ENCODE data around the gene ENPEP. TPM values are rescaled to one million over a fixed set of nuclear protein-coding genes. Genes with fewer than 3 reads are reported as not detected.
"Not testable (repeated sequence)": the region's sequence is repeated elsewhere in the genome, so short reads cannot be mapped to it uniquely, and the experiment has no call there.

Gene ENPEP
- total and polyA plus RNA-seq, 3 experiments from 2014 or later, result not detected

DNA sequence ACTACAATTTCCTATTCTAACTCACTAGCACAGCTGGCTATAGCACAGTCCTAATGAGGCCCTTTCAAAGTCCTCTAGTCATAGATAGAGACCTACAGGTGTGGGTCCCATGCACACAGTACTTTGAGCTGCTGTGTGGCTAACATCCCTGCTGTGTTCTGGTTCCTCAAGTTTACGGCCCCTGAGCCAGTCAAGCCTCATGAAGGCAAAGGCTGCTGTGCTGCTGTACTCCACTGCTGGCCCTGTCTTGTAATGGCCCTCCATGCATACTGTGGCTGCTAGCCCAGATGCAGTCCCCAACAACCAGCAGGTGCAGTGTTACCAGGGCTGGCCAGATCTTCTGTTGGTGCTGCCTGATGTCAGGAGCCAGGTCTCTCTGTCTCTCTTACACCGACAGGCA is 23.4 kb upstream of the ENPEP start:
- H3K9me3 ChIP-seq (ENCODE audit: low read length), result no peaks in the 10 kb centered on the region
- no peak overlapping the region for H3K27ac ChIP-seq (ENCODE audit: low read depth, low read length)
- peaks cover 5 to 18% of the 10 kb centered on the region in 2 donors for H3K27me3 Mint-ChIP-seq
- H3K9me3 Mint-ChIP-seq, result no peaks in the 10 kb centered on the region
- H3K36me3 ChIP-seq (ENCODE audit: insufficient read depth, low read length), result no peaks in the 10 kb centered on the region
- H3K4me3 ChIP-seq (ENCODE audit: low read length), result no peak overlapping the region
- no peaks in the 10 kb centered on the region for H3K4me1 Mint-ChIP-seq
- no peak overlapping the region for H3K27ac Mint-ChIP-seq
- H3K4me3 Mint-ChIP-seq, result no peak overlapping the region
- no peaks in the 10 kb centered on the region for H3K27me3 ChIP-seq (ENCODE audit: insufficient read depth, low read length, poor library complexity, severe bottlenecking)
- no peaks in the 10 kb centered on the region for H3K4me1 ChIP-seq (ENCODE audit: insufficient read depth, low read length)
- no peak for DNase-seq
- H3K36me3 Mint-ChIP-seq, result no peaks in the 10 kb centered on the region
- ChIA-PET POLR2A (no interaction called here), CTCF (no interaction called here)

DNA sequence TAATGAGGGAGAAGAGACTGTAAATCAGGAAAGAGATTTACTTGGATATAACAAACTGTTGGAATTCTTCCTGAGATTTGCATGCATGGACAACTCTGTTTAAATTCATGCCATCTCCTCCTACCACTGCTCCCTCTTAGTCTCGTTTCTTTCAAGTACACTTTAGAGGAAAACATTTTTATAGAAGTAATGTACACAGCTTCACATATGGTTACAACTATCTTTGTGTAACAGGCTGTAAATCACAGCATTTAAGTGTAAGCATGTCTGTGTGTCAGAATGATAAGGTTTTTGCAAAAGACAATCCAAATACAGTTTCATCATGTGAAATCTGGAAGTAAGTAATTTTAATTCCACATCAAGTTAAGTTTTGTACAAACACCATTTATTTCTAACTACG is 21.5 kb upstream of the ENPEP start:
- Mint-ChIP-seq H3K27ac (no peak overlapping the region), H3K9me3 (no peaks in the 10 kb centered on the region), H3K4me1 (no peaks in the 10 kb centered on the region), H3K27me3 (peaks cover 5 to 20% of the 10 kb centered on the region in 2 donors), H3K36me3 (no peaks in the 10 kb centered on the region), H3K4me3 (no peak overlapping the region)
- Histone ChIP-seq H3K27ac (ENCODE audit: low read depth, low read length) (no peak overlapping the region), H3K36me3 (ENCODE audit: insufficient read depth, low read length) (no peaks in the 10 kb centered on the region), H3K9me3 (ENCODE audit: low read length) (no peaks in the 10 kb centered on the region), H3K27me3 (ENCODE audit: insufficient read depth, low read length, poor library complexity, severe bottlenecking) (no peaks in the 10 kb centered on the region), H3K4me3 (ENCODE audit: low read length) (no peak overlapping the region), H3K4me1 (ENCODE audit: insufficient read depth, low read length) (no peaks in the 10 kb centered on the region)
- POLR2A ChIA-PET, result no interaction called here
- CTCF ChIA-PET, result no interaction called here
- DNase-seq, result no peak

- no peak overlapping the region for H3K4me3 Mint-ChIP-seq
- CTCF ChIA-PET, result no interaction called here
- Histone ChIP-seq H3K27me3 (ENCODE audit: insufficient read depth, low read length, poor library complexity, severe bottlenecking) (no peaks in the 10 kb centered on the region), H3K9me3 (ENCODE audit: low read length) (no peaks in the 10 kb centered on the region), H3K4me1 (ENCODE audit: insufficient read depth, low read length) (no peaks in the 10 kb centered on the region), H3K4me3 (ENCODE audit: low read length) (no peak overlapping the region), H3K27ac (ENCODE audit: low read depth, low read length) (no peak overlapping the region), H3K36me3 (ENCODE audit: insufficient read depth, low read length) (no peaks in the 10 kb centered on the region)
- no peaks in the 10 kb centered on the region for H3K36me3 Mint-ChIP-seq
- H3K27ac Mint-ChIP-seq, result no peak overlapping the region
- peaks cover 0 to 2% (median 0%) of the 10 kb centered on the region in 5 donors for H3K9me3 Mint-ChIP-seq
- DNase-seq, result no peak
- POLR2A ChIA-PET, result no interaction called here
- H3K27me3 Mint-ChIP-seq, result peaks cover 9 to 20% of the 10 kb centered on the region in 2 donors
- H3K4me1 Mint-ChIP-seq, result no peaks in the 10 kb centered on the region
These were observed 17.3 kb upstream of the ENPEP start for GRCh38 chr4:110458494-110459266.

GRCh38 chr4:110460074-110460746 is 15.7 kb upstream of the ENPEP start:
- Histone ChIP-seq H3K9me3 (ENCODE audit: low read length) (no peaks in the 10 kb centered on the region), H3K4me1 (ENCODE audit: insufficient read depth, low read length) (no peaks in the 10 kb centered on the region)
- H3K36me3 Mint-ChIP-seq, result no peaks in the 10 kb centered on the region

GRCh38 chr4:110467400-110467799 is 8.6 kb upstream of the ENPEP start:
- CTCF ChIA-PET, result no interaction called here

More at GRCh38 chr4:110460074-110460746, 15.7 kb upstream of the ENPEP start:
- Histone ChIP-seq H3K36me3 (ENCODE audit: insufficient read depth, low read length) (no peaks in the 10 kb centered on the region), H3K27me3 (ENCODE audit: insufficient read depth, low read length, poor library complexity, severe bottlenecking) (no peaks in the 10 kb centered on the region), H3K27ac (ENCODE audit: low read depth, low read length) (no peak overlapping the region), H3K4me3 (ENCODE audit: low read length) (no peak overlapping the region)
- no peak overlapping the region for H3K4me3 Mint-ChIP-seq
- peaks cover 8 to 19% of the 10 kb centered on the region in 2 donors for H3K27me3 Mint-ChIP-seq
- POLR2A ChIA-PET, result no interaction called here
- H3K27ac Mint-ChIP-seq, result no peak overlapping the region
- DNase-seq, result no peak
- CTCF ChIA-PET, result no interaction called here
- no peaks in the 10 kb centered on the region for H3K4me1 Mint-ChIP-seq
- H3K9me3 Mint-ChIP-seq, result peaks cover 0 to 2% (median 0%) of the 10 kb centered on the region in 5 donors

GRCh38 chr4:110472583-110473329 is 3.2 kb upstream of the ENPEP start:
- H3K27me3 ChIP-seq (ENCODE audit: insufficient read depth, low read length, poor library complexity, severe bottlenecking), result no peaks in the 10 kb centered on the region
- H3K4me1 ChIP-seq (ENCODE audit: insufficient read depth, low read length), result no peaks in the 10 kb centered on the region
- no peak for DNase-seq
- no peak overlapping the region for H3K4me3 ChIP-seq (ENCODE audit: low read length)
- no peak overlapping the region for H3K27ac Mint-ChIP-seq
- ChIA-PET CTCF (no interaction called here), POLR2A (no interaction called here)
- peaks cover 0 to 4% (median 0%) of the 10 kb centered on the region in 3 donors for H3K36me3 Mint-ChIP-seq
- no peaks in the 10 kb centered on the region for H3K9me3 ChIP-seq (ENCODE audit: low read length)
- no peak overlapping the region for H3K27ac ChIP-seq (ENCODE audit: low read depth, low read length)
- no peaks in the 10 kb centered on the region for H3K4me1 Mint-ChIP-seq
- H3K36me3 ChIP-seq (ENCODE audit: insufficient read depth, low read length), result no peaks in the 10 kb centered on the region
- peaks cover 6 to 20% of the 10 kb centered on the region in 2 donors for H3K27me3 Mint-ChIP-seq
- H3K9me3 Mint-ChIP-seq, result peaks cover 0 to 4% (median 0%) of the 10 kb centered on the region in 5 donors
- H3K4me3 Mint-ChIP-seq, result no peak overlapping the region

More at GRCh38 chr4:110467400-110467799, 8.6 kb upstream of the ENPEP start:
- H3K4me3 Mint-ChIP-seq, result no peak overlapping the region
- H3K9me3 ChIP-seq (ENCODE audit: low read length), result no peaks in the 10 kb centered on the region
- no peak for DNase-seq
- peaks cover 0 to 4% (median 0%) of the 10 kb centered on the region in 3 donors for H3K36me3 Mint-ChIP-seq
- H3K27me3 Mint-ChIP-seq, result peaks cover 0 to 5% of the 10 kb centered on the region in 2 donors
- H3K27me3 ChIP-seq (ENCODE audit: insufficient read depth, low read length, poor library complexity, severe bottlenecking), result no peaks in the 10 kb centered on the region
- peaks cover 0 to 6% (median 5%) of the 10 kb centered on the region in 3 donors for H3K4me1 Mint-ChIP-seq
- no peak overlapping the region for H3K4me3 ChIP-seq (ENCODE audit: low read length)
- H3K27ac Mint-ChIP-seq, result no peak overlapping the region
- POLR2A ChIA-PET, result no interaction called here
- H3K27ac ChIP-seq (ENCODE audit: low read depth, low read length), result no peak overlapping the region
- H3K4me1 ChIP-seq (ENCODE audit: insufficient read depth, low read length), result no peaks in the 10 kb centered on the region
- no peaks in the 10 kb centered on the region for H3K36me3 ChIP-seq (ENCODE audit: insufficient read depth, low read length)
- peaks cover 0 to 5% (median 2%) of the 10 kb centered on the region in 5 donors for H3K9me3 Mint-ChIP-seq

DNA sequence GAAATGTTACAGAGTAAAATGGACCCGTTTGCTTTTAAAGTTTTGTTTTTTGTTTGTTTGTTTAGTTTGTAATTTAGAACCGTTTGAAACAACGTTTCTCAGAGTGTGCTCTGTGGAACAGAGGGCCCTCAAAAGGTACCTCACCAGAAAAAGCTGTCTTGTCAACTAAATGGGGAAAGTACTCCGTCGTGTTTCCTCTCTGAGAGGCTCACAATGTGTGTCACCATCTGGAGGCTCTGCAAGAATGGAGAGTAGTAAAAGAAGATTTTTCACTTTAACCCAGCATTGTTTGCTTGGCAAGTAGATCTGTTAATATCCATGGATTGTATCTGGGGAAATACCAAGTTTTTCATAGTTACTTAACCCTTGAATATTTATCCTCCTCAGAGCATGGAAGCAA is 1.5 kb upstream of the ENPEP start:
- no peaks in the 10 kb centered on the region for H3K9me3 ChIP-seq (ENCODE audit: low read length)
- H3K4me1 Mint-ChIP-seq, result no peaks in the 10 kb centered on the region
- H3K27me3 Mint-ChIP-seq, result peaks cover 4 to 28% of the 10 kb centered on the region in 2 donors
- H3K27ac Mint-ChIP-seq, result no peak overlapping the region
- no peaks in the 10 kb centered on the region for H3K36me3 ChIP-seq (ENCODE audit: insufficient read depth, low read length)
- ChIA-PET CTCF (no interaction called here), POLR2A (no interaction called here)
- H3K27ac ChIP-seq (ENCODE audit: low read depth, low read length), result no peak overlapping the region
- H3K4me3 ChIP-seq (ENCODE audit: low read length), result no peak overlapping the region
- no peaks in the 10 kb centered on the region for H3K4me1 ChIP-seq (ENCODE audit: insufficient read depth, low read length)
- no peak for DNase-seq
- peaks cover 0 to 2% (median 0%) of the 10 kb centered on the region in 3 donors for H3K36me3 Mint-ChIP-seq
- no peak overlapping the region for H3K4me3 Mint-ChIP-seq
- peaks cover 0 to 1% (median 0%) of the 10 kb centered on the region in 5 donors for H3K9me3 Mint-ChIP-seq
- H3K27me3 ChIP-seq (ENCODE audit: insufficient read depth, low read length, poor library complexity, severe bottlenecking), result no peaks in the 10 kb centered on the region

- H3K27ac Mint-ChIP-seq; H3K4me1 ChIP-seq (ENCODE audit: insufficient read depth, low read length); H3K4me3 Mint-ChIP-seq; POLR2A ChIA-PET; H3K4me3 ChIP-seq (ENCODE audit: low read length); H3K9me3 Mint-ChIP-seq; H3K9me3 ChIP-seq (ENCODE audit: low read length); H3K4me1 Mint-ChIP-seq; H3K27ac ChIP-seq (ENCODE audit: low read depth, low read length); CTCF ChIA-PET; H3K36me3 Mint-ChIP-seq; H3K36me3 ChIP-seq (ENCODE audit: insufficient read depth, low read length); H3K27me3 ChIP-seq (ENCODE audit: insufficient read depth, low read length, poor library complexity, severe bottlenecking); DNase-seq: not testable (repeated sequence)
- peaks cover 4 to 28% of the 10 kb centered on the region in 2 donors for H3K27me3 Mint-ChIP-seq
These were observed 875 bp upstream of the ENPEP start for GRCh38 chr4:110475080-110475479.
